ENCODE results near the gene OR1E2.
"Not testable (repeated sequence)": the region's sequence is repeated elsewhere in the genome, so short reads cannot be mapped to it uniquely, and the experiment has no call there.

Gene OR1E2

GRCh38 chr17:3433741-3434140 lies at the start of gene OR1E2:
OR1E2 (minus strand) TSS chr17:3433841; CDS start chr17:3433841, 0 bp downstream.
- DNase-seq (ENCODE audit: low read depth, low spot score), result no peak
- H3K27ac ChIP-seq, result no peak within 1 kb of the TSS

- no peak for DNase-seq (ENCODE audit: low read depth, low spot score)
These were observed 49.2 kb upstream of the OR1E2 start for GRCh38 chr17:3482852-3483251.

GRCh38 chr17:3479988-3480387 lies 46.3 kb upstream of the OR1E2 start:
- no peak overlapping the region for H3K27ac ChIP-seq
- no peak for DNase-seq (ENCODE audit: low read depth, low spot score)

More at GRCh38 chr17:3482852-3483251, 49.2 kb upstream of the OR1E2 start:
- H3K27ac ChIP-seq, result no peak overlapping the region

- no peak for DNase-seq (ENCODE audit: low read depth, low spot score)
- H3K27ac ChIP-seq, result no peak within 1 kb of the TSS
These were observed 42.4 kb upstream of the OR1E2 start, which contains the start of gene ASPA for GRCh38 chr17:3475812-3476610. ASPA (plus strand) TSS chr17:3475997; CDS start chr17:3476160, 163 bp downstream.

GRCh38 chr17:3475251-3475685 lies 41.6 kb upstream of the OR1E2 start:
- no peak for DNase-seq (ENCODE audit: low read depth, low spot score)
- no peak overlapping the region for H3K27ac ChIP-seq

GRCh38 chr17:3474212-3474611 lies 40.6 kb upstream of the OR1E2 start:
- DNase-seq (ENCODE audit: low read depth, low spot score), result no peak
- no peak overlapping the region for H3K27ac ChIP-seq

- no peak overlapping the region for H3K27ac ChIP-seq
- no peak for DNase-seq (ENCODE audit: low read depth, low spot score)
These were observed 38.5 kb upstream of the OR1E2 start for GRCh38 chr17:3472137-3472536.

- DNase-seq (ENCODE audit: low read depth, low spot score), result no peak
These were observed 38.0 kb upstream of the OR1E2 start, which contains the start of gene SPATA22 for GRCh38 chr17:3471599-3471998. SPATA22 (minus strand) TSS chr17:3471819; CDS start chr17:3469325, 2,494 bp downstream.

GRCh38 chr17:3469529-3469928 lies 35.9 kb upstream of the OR1E2 start:
- H3K27ac ChIP-seq, result no peak overlapping the region
- no peak for DNase-seq (ENCODE audit: low read depth, low spot score)

More at GRCh38 chr17:3471599-3471998, 38.0 kb upstream of the OR1E2 start, which contains the start of gene SPATA22:
- H3K27ac ChIP-seq, result no peak within 1 kb of the TSS

GRCh38 chr17:3466355-3466754 lies 32.7 kb upstream of the OR1E2 start:
- not testable (repeated sequence) for H3K27ac ChIP-seq; DNase-seq (ENCODE audit: low read depth, low spot score)

GRCh38 chr17:3448059-3448665 lies 14.5 kb upstream of the OR1E2 start:
- no peak for DNase-seq (ENCODE audit: low read depth, low spot score)

GRCh38 chr17:3447625-3448024 lies 14.0 kb upstream of the OR1E2 start:
- no peak for DNase-seq (ENCODE audit: low read depth, low spot score)
- no peak overlapping the region for H3K27ac ChIP-seq

More at GRCh38 chr17:3448059-3448665, 14.5 kb upstream of the OR1E2 start:
- H3K27ac ChIP-seq, result no peak overlapping the region

- H3K27ac ChIP-seq, result no peak overlapping the region
- no peak for DNase-seq (ENCODE audit: low read depth, low spot score)
These were observed 6.8 kb upstream of the OR1E2 start for GRCh38 chr17:3440451-3440850.

- no peak overlapping the region for H3K27ac ChIP-seq
These were observed 4.7 kb upstream of the OR1E2 start for GRCh38 chr17:3438368-3438767.

GRCh38 chr17:3433215-3433614 lies 426 bp downstream of the OR1E2 start:
- not testable (repeated sequence) for DNase-seq (ENCODE audit: low read depth, low spot score); H3K27ac ChIP-seq

More at GRCh38 chr17:3438368-3438767, 4.7 kb upstream of the OR1E2 start:
- DNase-seq (ENCODE audit: low read depth, low spot score), result no peak

GRCh38 chr17:3418222-3418621 lies 15.4 kb downstream of the OR1E2 start:
- H3K27ac ChIP-seq, result no peak overlapping the region
- DNase-seq (ENCODE audit: low read depth, low spot score), result no peak

- H3K27ac ChIP-seq, result no peak overlapping the region
- DNase-seq (ENCODE audit: low read depth, low spot score), result no peak
These were observed 18.0 kb downstream of the OR1E2 start for GRCh38 chr17:3415610-3416009.

- DNase-seq (ENCODE audit: low read depth, low spot score); H3K27ac ChIP-seq: not testable (repeated sequence)
These were observed 21.4 kb downstream of the OR1E2 start for GRCh38 chr17:3412216-3412615.

GRCh38 chr17:3411070-3411469 lies 22.6 kb downstream of the OR1E2 start, which contains the start of gene OR3A3:
OR3A3 (plus strand) TSS chr17:3411370.
- H3K27ac ChIP-seq, result no peak within 1 kb of the TSS

GRCh38 chr17:3403856-3404255 lies 29.8 kb downstream of the OR1E2 start:
- not testable (repeated sequence) for H3K27ac ChIP-seq

More at GRCh38 chr17:3411070-3411469, 22.6 kb downstream of the OR1E2 start, which contains the start of gene OR3A3:
- no peak for DNase-seq (ENCODE audit: low read depth, low spot score)

GRCh38 chr17:3401786-3402185 lies 31.9 kb downstream of the OR1E2 start:
- no peak for DNase-seq (ENCODE audit: low read depth, low spot score)
- H3K27ac ChIP-seq, result no peak overlapping the region

More at GRCh38 chr17:3403856-3404255, 29.8 kb downstream of the OR1E2 start:
- DNase-seq (ENCODE audit: low read depth, low spot score), result not testable (repeated sequence)
